ENCODE data around the gene TMEM123.

The TMEM123 gene, protein sequence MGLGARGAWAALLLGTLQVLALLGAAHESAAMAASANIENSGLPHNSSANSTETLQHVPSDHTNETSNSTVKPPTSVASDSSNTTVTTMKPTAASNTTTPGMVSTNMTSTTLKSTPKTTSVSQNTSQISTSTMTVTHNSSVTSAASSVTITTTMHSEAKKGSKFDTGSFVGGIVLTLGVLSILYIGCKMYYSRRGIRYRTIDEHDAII

GRCh38 chr11:102452461-102453301, at the start of gene TMEM123:
TMEM123 (minus strand) TSS chr11:102452765; CDS start chr11:102452623, 142 bp downstream.
- peak; percentile 59 for DNase-seq

- no peak for DNase-seq
These were observed 48.3 kb upstream of the TMEM123 start for GRCh38 chr11:102500829-102501228.

- DNase-seq, result no peak
These were observed 47.4 kb upstream of the TMEM123 start for GRCh38 chr11:102499931-102500330.

DNA sequence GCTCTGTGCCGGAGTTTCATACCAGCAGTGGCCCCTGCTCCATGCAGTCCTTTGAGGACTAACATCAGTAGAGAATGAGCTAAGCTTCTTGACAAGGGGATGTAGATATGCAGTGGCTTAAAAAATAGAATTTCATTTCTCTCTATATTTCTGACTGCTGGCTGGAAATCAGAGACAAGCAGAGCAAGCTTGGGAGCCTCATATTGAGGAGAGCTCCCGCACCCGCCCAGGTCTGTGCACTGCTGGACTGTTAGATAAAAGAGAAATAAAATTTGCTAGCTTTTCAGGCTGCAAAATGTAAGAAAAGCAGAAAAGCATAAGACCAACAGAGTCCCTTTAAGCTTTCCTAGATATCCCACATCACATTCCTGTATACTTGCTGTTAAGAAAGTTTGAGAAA, 46.6 kb upstream of the TMEM123 start:
- DNase-seq, result no peak

- no peak for DNase-seq
These were observed 44.5 kb upstream of the TMEM123 start for GRCh38 chr11:102497061-102497460.

DNA sequence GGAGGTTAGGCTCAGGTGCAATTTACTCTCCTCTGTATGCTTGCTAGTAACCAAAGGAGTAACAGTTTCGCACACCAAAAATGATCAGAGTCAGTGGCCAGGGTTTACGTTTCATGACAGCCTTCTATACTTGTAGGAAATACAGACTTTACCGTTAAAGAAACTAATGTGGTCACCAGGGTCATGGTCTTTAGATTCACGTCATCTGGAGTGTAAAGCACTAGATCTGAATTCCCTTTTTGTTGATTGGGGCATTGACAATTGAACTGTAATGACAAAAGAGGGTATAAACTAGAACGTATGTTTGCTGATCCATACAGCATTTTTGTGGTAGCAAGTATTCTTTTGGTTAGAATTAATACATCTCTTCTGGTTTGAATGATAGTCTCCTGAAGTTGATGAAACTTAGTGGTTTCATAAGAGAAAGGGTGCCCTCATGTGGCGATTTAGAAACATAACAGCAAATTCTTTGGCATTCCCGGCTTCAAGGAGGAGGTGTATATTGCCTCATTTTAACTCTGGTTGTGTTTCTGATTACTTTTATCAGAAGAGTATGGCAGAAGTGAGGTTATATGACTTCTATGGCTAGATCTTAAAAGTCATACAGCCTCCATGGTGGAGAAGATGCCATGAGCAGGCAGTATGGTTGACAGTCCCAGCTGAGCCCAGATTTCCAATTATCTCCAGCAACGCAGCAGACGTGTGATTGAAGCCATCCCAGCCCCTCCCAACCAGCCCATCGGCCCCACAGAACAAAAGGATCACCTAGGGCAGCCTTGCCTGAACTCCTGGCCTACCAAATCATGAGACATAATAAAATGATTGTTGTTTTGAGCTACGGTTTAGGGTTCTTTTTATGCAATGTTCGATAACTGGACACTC, 42.8 kb upstream of the TMEM123 start:
- peak; percentile 34 for DNase-seq

DNA sequence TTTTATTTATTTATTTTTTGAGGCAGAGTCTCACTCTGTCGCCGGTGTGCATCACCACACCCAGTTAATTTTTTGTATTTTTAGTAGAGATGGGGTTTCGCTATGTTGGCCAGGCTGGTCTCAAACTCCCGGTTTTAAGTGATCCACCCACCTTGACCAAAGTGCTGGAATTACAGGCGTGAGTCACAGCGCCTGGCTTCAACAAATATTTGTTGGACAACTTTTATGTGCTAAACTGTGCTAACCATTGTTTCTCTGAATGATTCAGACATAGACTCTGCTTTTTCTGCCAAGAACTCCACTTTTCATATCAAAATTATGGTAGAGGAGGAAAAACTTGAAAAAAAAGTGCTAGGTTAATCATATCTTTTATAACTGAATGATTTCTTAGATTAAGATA, 41.7 kb upstream of the TMEM123 start:
- DNase-seq, result no peak

- DNase-seq, result no peak
These were observed 41.0 kb upstream of the TMEM123 start for GRCh38 chr11:102493524-102493923.

GRCh38 chr11:102491969-102492368, 39.4 kb upstream of the TMEM123 start:
- no peak for DNase-seq

DNA sequence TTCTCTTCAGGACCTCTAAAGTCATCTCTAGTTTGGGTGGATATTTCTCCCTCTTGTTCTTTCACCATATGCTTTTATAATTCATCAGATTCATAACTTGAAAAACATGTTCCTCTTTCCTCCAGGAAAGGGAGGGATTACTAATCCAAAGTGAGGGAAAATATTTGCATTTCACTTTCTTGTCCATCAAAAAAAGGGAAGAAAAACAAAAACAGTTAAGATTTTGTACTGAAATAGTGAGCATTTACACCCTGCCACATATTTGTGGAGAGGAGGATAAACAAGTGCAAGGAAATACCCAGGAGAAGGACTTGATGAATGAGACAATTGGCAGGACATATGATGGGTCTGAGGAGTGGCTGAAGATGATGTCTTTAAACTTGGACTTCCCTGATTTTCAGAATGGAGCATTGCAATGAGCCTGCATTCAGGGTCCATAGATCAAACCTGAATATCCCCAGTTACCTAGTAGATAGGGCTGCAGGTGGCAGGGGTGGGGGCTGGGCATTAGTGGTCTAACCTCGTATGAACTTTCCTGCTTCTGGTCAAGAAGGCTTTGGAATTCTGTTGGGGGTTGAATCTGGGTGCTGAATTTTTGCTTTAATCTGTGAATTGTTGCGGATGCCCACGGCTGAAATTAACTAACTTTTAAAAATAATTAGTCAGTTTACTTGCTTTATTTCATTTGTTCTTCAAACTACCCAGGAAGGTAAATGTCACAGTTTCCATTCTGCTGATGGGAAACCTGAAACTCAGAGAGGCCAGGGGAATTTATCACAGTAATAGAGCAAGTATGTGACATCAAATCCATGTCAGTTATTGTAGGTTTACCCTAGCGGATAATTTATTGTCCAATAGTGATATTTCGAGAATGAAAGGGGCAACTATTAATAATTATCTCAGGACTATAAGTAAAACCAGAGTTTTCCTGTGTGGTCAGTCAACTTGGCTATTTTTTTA, 36.9 kb upstream of the TMEM123 start:
- DNase-seq, result no peak

GRCh38 chr11:102488208-102488607, 35.6 kb upstream of the TMEM123 start:
- no peak for DNase-seq

GRCh38 chr11:102487214-102487613, 34.6 kb upstream of the TMEM123 start:
- DNase-seq, result no peak

DNA sequence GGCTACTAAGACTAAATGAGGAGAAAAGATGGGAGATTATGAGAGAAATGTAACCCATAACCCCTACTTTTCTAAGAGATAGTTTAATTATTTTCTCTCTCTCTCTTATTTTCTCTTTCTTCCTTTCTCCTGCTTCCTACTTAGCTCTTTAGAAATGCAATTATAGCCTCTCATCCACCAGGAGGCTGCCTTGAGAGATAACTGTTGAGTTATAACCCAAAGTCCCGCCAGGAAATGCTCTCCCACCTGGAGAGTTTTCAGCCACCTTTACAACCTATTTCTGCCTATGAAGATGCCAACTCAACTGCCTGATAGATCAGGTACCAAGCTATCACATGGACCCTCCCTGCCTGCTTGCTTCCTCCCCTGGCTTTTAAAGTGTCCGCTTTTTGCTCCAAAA, 34.0 kb upstream of the TMEM123 start:
- DNase-seq, result no peak

GRCh38 chr11:102485095-102485722, 32.6 kb upstream of the TMEM123 start:
- no peak for DNase-seq

- no peak for DNase-seq
These were observed 29.9 kb upstream of the TMEM123 start for GRCh38 chr11:102482433-102482832.

- DNase-seq, result no peak
These were observed 27.2 kb upstream of the TMEM123 start for GRCh38 chr11:102479733-102480132.

- no peak for DNase-seq
These were observed 26.2 kb upstream of the TMEM123 start for GRCh38 chr11:102478673-102479299.

DNA sequence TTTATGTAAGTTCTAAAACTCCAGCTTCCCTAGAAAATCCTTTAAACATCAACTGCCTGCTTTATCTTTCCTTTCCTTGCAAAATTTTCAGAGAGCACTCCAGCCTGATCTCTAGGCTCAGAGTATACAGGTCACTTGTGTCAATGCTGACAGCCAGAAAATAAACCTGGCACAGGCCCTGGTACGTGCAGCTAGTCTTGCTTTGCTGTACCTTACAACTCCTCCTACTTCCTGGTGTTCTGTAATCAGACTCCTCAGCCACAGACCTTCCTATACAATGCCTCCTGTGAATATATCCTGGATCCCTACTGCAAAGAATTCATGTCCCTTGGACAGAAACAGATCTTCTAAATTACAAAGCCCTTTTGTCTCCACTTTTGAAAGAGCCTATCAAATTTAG, 24.2 kb upstream of the TMEM123 start:
- no peak for DNase-seq

DNA sequence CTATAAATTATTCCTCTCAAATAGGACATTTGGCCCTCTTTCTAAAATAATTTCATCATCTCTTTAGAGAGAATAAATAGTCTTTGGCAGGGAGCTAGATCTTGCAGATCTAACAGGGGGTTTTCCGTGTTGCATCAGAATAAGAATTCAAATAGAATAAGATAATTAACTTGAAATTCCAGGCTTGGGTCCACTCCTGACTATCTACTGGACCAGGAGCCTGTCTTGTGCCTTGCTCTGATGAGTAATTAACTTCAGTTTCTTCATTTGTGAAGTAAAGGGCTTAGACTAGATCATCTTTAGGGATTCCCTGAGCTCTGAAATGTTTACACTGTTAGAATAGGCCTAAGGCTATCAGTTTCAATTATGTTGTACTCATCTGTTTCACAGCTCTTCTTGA, 23.5 kb upstream of the TMEM123 start:
- no peak for DNase-seq

DNA sequence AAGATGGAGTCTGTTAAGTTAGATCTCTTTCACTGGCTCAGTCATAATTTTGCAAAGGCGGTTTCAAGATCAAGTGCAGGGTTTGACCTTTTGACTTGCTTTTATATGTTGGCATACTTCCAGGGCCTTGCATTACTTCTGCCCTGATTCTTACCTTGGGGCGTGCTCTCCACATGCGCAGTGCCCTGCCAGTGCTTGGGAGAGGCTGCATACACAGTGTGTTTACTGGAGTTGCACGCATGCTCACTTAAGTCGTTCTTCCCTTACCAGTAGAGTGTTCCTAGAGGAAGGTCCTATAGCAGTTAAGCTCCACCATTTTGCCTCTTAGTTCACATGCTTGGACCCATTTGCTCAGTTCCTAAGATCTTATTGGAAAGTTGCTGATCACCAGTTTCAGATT, 21.0 kb upstream of the TMEM123 start:
- DNase-seq, result no peak

- no peak for DNase-seq
These were observed 19.6 kb upstream of the TMEM123 start for GRCh38 chr11:102472127-102472526.
